Iris pigment epithelial cell (primary cell): ENCODE results near the gene BRD3OS.

Source experiments
- DNase-seq: peaks from one replicate; pipeline ENCODE4 v3.0.0-alpha.2; 2011; ENCODE audit warnings: low read depth

Gene BRD3OS

GRCh38 chr9:134034215-134035040, 9.1 kb downstream of the BRD3OS start:
- DNase-seq: no peak

GRCh38 chr9:134035041-134036039, 10.1 kb downstream of the BRD3OS start:
- no peak for DNase-seq

GRCh38 chr9:134036130-134036529, 10.8 kb downstream of the BRD3OS start:
- DNase-seq: no peak

GRCh38 chr9:134037641-134038040, 12.4 kb downstream of the BRD3OS start:
- DNase-seq: no peak

DNA sequence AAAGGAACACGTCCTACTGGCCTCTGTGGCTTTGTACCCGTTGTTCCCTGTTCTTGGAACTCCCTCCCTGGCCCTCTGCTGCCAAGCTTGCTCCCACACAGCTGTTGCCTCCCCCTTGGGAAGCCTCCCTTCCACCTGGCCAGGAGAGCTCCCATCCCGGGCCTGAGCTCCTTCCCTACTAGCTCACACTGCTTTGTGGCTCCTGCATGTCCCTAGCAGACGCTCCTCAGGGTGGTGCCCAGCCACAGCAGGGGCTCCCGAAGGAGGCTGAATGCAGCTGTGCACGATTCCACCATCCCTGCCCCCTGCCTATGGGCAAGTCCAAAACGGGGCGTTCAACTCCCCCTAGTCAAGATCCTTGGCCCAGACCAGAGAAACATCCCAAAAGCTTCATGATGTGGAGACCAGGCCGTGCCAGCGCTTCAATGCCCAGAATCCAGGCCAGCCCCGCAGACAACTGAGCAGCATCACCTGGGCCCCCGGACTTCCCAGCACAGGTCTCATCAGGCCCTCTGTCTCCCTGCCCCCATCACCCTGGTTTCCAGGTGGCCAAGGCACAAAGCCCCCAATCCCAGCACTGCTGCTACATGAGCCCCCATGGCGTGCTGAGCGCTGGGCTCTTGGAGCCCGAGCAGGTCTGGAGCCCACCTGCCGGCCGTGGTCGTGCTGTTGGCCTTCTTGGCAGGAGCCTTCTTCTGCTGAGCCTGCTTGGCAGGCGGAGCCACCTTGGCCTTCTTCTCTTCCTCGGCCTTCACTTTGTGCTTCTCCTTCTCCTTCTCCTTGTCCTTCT, 14.3 kb downstream of the BRD3OS start:
- no peak for DNase-seq

GRCh38 chr9:134040176-134040565, 14.9 kb downstream of the BRD3OS start:
- no peak for DNase-seq

- no peak for DNase-seq
Observed at GRCh38 chr9:134040781-134041648, 15.7 kb downstream of the BRD3OS start.

- DNase-seq: no peak
Observed at GRCh38 chr9:134041649-134041962, 16.3 kb downstream of the BRD3OS start.

DNA sequence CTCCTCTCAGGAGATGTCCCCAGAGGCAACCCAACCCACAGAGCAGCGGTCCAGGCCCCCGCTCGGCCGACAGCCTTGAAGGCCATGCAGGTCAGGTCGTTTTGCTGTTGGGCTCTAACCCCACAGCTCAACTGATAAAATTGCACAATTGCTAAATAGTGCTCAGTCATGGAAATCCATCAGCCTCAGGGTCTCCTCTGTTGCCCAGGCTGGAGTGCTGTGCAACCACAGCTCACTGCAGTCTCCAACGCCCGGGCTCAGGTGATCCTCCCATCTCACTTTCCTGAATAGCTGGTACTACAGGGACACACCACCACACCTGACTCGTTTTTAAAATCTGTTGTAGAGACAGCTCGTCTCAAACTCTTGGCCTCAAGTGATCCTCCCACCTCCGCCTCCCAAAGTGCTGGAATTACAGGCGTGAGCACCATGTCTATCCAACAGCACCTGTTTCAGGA, 18.3 kb downstream of the BRD3OS start:
- no peak for DNase-seq

- DNase-seq: no peak
Observed at GRCh38 chr9:134044944-134045343, 19.7 kb downstream of the BRD3OS start.

DNA sequence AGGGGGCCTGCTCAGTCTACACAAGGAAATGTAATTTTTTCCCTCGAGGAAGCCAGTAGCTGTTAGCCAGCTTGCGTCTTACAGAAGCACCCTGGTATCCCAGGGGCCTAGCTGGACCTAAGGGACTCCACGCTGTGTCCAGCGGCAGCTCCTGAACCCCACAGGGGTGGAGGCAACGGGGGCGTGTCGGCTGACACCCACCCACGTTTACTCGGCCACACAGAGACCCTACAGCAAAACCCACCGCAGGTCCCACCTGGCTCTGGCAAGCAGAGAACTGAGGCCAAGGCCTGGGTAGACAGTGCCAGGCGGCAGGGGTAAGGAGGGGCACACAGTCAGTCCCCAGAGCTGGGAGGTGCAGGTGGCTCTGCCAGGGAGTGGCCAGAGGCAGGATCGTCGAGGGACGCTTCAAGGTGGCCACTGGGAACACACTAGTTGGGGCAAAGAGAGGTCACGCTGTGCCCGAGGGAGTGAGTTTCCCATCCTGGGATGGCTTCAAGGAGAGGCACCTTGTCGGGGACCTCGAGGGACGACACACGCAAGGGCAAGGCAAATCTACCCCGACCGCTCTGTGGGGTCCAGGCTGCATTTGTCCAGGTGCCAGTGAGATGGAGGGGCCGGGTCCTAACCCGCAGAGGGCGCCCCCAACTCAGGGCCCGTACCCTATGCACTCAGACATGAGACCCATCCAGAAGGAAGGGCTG, 20.7 kb downstream of the BRD3OS start:
- DNase-seq: no peak

DNA sequence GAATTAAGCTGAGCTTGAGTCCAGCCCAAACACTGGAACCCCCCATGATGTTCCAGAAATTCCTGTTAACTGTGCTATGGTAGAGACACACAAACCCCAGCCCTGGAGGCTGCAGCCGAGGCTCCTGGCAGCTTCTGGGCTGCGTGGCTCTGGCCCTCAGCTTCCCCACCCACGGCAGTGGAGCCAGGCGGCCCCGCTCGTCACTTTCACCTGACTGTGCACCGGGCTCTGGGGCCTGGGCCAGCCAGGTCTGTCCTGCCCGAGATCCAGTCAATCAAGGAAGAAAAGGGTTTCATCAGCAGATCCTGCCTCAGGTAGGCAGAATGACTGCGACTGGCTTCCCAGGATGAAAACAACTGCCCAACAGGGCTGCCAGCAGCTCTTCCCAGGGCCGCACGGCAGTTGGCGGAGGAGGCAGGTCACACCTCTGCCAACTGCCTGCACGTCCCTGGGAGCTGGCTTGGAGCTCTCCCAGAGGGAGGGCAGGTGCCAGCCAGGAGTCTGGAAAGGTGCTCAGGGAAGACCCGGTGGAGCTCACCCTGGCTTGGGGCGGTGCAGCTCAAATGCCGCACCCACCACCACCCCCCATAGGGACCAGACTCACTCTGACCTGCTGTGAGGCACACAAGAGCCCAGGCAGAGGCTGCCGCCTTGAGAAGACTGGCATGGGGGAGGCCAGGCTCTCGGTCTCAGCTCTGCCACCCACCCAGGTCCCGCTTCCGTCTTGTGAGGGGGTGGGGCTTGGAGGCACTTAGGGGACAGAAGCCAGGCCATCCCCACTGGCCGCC, 21.8 kb downstream of the BRD3OS start:
- no peak for DNase-seq

DNA sequence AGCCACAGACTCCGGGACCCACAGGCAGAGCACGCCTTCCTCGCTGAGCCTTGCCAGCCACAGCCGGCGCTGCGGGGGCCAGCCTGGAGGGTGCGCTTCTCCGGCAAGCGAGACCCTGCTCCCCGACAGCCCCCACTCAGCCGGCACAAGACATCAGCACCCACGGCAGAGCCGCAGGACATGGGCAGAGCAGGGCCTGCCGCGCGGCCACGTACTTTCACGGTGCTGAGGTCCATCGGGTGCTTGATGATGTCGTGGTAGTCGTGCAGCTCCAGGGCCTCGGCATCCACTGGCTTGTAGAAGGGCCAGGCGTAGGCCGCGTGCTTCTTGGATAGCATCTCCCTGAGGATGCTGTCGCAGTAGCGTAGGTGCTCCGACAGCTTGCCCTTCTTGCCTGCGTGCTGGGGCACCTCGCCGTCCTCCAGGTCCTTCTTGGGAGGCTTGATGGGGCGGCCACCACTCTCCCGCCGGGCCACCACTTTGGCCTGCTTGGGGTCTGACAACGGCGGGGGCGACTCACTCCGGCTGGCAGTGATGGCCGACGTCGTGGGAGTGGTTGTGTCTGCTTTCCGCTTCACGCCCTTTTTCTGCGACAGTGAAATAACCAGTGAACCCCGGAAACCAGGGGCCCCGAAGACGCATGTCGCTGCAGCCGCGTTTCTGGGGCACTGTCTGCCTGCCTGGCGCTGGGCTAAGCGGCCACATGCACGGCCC, 22.7 kb downstream of the BRD3OS start:
- DNase-seq: no peak

DNA sequence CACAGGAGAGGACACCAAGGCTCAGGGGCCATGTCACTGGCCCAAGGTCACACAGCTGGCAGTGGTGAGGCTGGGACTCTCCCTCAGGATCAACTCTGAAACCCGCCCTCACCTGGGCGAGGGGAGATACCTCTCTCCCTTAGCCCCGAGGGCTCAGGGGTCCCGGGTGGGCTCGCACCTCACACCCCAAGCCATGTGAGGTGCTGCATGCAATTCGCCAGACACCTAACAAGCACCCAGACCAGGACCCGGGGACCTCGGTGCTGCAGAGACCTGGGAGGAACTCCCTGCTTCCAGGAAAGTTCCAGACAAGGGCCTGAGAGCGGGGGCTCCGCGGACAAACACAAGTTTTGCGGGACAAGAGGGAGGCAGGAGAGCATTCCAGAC, 23.3 kb downstream of the BRD3OS start:
- no peak for DNase-seq

DNA sequence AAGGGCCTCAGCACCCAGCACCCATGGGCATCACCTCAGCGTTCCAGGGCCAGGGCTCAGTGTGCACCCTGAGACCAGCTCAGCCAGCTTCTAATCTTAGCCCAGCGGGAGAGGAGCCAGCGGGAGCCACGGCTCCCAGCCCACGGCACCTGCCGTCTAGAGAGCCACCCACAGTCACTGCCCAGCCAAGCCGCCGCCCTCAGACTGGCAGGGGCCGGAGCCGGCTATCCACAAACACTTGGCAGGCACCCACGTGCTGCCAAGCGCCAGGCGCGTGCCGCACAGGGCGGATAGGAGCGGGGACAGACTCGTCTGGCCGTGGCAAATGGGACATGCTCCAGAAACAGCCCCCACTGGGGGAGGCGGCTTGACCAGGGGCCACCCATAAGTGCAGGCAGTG, 24.0 kb downstream of the BRD3OS start:
- DNase-seq: no peak

GRCh38 chr9:134049772-134050588, 24.7 kb downstream of the BRD3OS start:
- DNase-seq: no peak

DNA sequence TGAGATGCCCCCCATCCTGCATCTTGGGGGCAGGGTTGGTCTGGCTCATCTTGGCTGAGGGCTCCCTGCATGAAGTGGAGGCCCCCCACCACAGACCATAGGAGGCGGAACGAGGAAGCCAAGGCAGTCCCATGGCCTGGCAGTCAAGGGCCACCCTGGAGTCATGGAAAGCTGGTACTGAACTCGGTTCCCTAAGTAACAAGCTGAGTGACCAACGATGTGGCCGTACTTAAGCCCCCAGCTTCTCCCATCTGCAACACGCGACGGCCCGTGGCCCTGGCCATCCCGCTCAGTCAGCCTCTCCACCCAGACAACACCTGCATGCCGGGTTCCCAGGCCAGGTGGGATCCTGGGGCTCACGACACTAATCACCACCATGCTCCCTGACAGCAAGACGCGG, 25.4 kb downstream of the BRD3OS start:
- DNase-seq: no peak

DNA sequence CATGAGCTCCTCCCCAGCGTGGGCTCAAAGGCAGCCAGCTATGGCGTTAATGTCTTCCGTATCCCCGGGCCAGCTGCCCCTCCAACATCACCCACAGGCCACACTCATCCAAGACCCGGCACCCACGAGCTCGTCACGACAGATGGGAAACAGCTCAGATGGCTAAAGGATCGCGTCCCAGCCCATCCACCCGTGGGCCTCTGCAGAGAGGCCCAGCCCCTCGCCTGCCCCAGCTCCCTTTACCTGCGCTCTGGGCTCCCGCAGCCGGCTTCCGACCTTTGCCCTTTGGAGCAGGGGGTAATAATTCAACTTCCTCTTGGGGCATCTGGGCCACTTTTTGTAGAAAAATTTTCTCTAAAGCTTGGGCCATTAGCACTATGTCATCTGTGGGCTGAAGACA, 26.0 kb downstream of the BRD3OS start:
- no peak for DNase-seq
